Prostate gland (tissue), 2 donors: Measurements from ENCODE around the gene SND1. TPM values are rescaled to one million over a fixed set of nuclear protein-coding genes. Genes with fewer than 3 reads are reported as not detected.
"Not testable (repeated sequence)": the region's sequence is repeated elsewhere in the genome, so short reads cannot be mapped to it uniquely, and the experiment has no call there.

ENCODE experiments used
- DNase-seq: peaks from one replicate; pipeline ENCODE4 v3.0.0-alpha.2; 2019; ENCODE audit warnings: low spot score
- H3K27ac ChIP-seq, 2 donors: fragments of 200-600 bp; sonication (generic); 2 replicates each; pipeline ENCODE4 v1.5.1; 2017 to 2019
- H3K27me3 ChIP-seq: fragments of 200-600 bp; sonication (generic); replicated peaks from 2 replicates; pipeline ENCODE4 v1.5.1; 2019; ENCODE audit not compliant: insufficient read depth
- H3K36me3 ChIP-seq, 2 donors: fragments of 200-600 bp; sonication (generic); 1 replicate in 1 of 2; 2 replicates in 1 of 2; pipeline versions ENCODE4 v1.5.1 to v1.8.1; 2017 to 2019
- H3K4me1 ChIP-seq: fragments of 200-600 bp; sonication (generic); replicated peaks from 2 replicates; pipeline ENCODE4 v1.5.1; 2019
- H3K4me3 ChIP-seq, 2 donors: fragments of 200-600 bp; sonication (generic); 2 replicates each; pipeline ENCODE4 v1.5.1; 2017 to 2019
- H3K9me3 ChIP-seq: fragments of 200-600 bp; sonication (generic); 2 replicates; pipeline ENCODE4 v1.5.1; 2017
- POLR2A ChIP-seq: fragments of 450-650 bp; IDR thresholded peaks from one replicate; pipeline ENCODE4 v1.6.1; 2016; ENCODE audit warnings: antibody characterized with exemption, mild to moderate bottlenecking
- POLR2AphosphoS5 ChIP-seq: sonication (generic); formaldehyde crosslinking; IDR thresholded peaks from one replicate; pipeline ENCODE4 v1.6.1; 2017; ENCODE audit warnings: antibody characterized with exemption
- WGBS: methylation state at CpG from one replicate; pipeline ENCODE4 v1.1.5; 2018; 5-methylcytosine and 5-hydroxymethylcytosine counted together
- intact Hi-C: fragments of 100-400 bp; cut with DNase I; formaldehyde crosslinking; loops from one replicate; pipeline ENCODE4 v1.14.2; 2022
- total RNA-seq, 2 donors: library from RNA; depleted of rRNA; stranded (reverse); fragments of >200 nt; gene quantifications; one replicate each; pipeline ENCODE4 v1.1.0, GENCODE V29; 2016
- TF ChIP-seq, protein P1 (sequence below), 4 experiments: fragments of 200-600 bp in 2 of 4; fragments of 450-650 bp in 2 of 4; sonication (generic) in 2 of 4; IDR thresholded peaks; 1 replicate in 3 of 4; 2 replicates in 1 of 4; pipeline ENCODE4 v1.5.1; 2016 to 2019; ENCODE audit warnings: antibody characterized with exemption in 4 of 4, mild to moderate bottlenecking in 2 of 4, moderate library complexity in 2 of 4

Gene SND1
- total RNA-seq, 2 donors from 2014 or later = 175 to 190 TPM

DNA sequence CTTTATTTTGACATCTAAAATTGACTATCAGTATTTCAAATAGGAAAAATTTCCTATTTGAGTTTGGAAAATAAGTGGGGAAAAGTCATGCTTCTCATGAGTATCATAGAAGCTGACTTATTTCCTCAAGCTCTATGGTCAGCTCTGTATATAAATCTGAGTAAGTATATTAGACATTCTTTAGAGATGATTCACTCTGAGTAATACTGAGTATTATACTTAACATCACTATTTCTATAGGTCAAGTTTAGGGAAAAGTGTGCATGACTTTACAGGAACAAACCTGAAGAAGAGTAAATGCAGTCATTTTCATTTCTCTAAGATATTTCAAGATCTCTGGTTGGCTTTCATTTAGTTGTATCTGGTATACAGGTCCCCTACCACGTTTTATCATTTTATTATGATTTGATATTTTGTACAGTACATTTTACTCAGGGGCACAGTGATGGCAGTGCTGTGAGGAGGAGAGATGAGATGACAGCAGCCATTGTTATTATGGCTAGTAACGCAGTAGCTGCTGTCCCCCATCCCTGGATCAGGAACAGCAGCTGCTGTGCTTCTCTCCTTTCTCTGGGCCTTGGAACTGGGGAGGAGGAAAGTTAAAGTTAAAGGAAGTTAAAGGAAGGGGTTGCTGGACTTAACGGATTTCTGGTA is 15.2 kb downstream of the SND1 start:
- Histone ChIP-seq H3K27me3 (no peaks in the 10 kb centered on the region), H3K9me3 (no peaks in the 10 kb centered on the region), H3K4me1 (peaks cover 14% of the 10 kb centered on the region), H3K27ac (no peak overlapping the region), H3K36me3 (no peaks in the 10 kb centered on the region), H3K4me3 (no peak overlapping the region)
- no peak for TF ChIP-seq POLR2A
- TF ChIP-seq POLR2AphosphoS5 = no peak
- TF ChIP-seq, protein P1, sequence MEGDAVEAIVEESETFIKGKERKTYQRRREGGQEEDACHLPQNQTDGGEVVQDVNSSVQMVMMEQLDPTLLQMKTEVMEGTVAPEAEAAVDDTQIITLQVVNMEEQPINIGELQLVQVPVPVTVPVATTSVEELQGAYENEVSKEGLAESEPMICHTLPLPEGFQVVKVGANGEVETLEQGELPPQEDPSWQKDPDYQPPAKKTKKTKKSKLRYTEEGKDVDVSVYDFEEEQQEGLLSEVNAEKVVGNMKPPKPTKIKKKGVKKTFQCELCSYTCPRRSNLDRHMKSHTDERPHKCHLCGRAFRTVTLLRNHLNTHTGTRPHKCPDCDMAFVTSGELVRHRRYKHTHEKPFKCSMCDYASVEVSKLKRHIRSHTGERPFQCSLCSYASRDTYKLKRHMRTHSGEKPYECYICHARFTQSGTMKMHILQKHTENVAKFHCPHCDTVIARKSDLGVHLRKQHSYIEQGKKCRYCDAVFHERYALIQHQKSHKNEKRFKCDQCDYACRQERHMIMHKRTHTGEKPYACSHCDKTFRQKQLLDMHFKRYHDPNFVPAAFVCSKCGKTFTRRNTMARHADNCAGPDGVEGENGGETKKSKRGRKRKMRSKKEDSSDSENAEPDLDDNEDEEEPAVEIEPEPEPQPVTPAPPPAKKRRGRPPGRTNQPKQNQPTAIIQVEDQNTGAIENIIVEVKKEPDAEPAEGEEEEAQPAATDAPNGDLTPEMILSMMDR (IDR thresholded peaks at IDR 0.05) = no peak
- no peak for DNase-seq
- intact Hi-C loops = no loop called here
- WGBS = 84% methylated on average over 3 of the region's 3 CpGs

DNA sequence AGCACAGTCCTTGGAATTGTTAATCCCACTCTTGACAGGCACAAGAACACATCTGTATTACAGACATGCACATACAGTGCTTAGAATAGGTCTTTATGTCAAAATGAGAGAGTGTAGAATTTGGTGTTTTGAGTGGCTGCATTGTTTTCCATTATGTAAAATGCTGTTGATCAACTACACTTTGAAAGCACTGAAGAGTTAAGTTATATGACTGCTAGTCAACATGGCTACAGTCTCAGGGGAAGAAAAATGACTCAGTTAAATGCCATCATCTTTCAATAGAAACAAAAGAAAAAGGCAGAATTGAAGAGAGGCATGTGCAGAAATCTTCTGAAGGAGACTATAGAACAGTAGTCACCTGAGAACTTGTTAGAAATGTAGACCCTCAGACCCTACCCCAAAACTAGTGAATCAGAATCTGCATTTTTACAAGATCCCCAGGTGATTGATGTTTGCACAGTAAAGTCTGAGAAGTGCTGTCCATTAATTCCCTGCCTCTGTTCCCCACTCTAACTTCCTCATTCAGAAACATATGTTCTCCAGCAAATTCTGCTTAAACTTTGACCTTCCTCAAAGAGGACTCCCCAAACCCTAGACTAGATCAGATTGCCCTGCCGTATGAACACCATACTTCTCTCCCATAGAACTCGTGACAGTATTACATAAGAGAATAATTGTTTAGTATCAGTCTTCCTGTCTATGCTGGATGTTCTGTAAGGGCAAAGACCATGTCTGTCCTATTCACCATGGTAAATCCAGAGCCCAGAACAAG is 16.0 kb downstream of the SND1 start:
- intact Hi-C loops = no loop called here
- Histone ChIP-seq H3K4me1 (peaks cover 14% of the 10 kb centered on the region), H3K36me3 (no peaks in the 10 kb centered on the region), H3K27ac (no peak overlapping the region), H3K9me3 (no peaks in the 10 kb centered on the region), H3K27me3 (no peaks in the 10 kb centered on the region), H3K4me3 (no peak overlapping the region)
- DNase-seq = no peak
- WGBS = 91% methylated on average over 2 of the region's 2 CpGs
- TF ChIP-seq, protein P1 (IDR thresholded peaks at IDR 0.05) = no peak
- TF ChIP-seq POLR2A (no peak), POLR2AphosphoS5 (no peak)

DNA sequence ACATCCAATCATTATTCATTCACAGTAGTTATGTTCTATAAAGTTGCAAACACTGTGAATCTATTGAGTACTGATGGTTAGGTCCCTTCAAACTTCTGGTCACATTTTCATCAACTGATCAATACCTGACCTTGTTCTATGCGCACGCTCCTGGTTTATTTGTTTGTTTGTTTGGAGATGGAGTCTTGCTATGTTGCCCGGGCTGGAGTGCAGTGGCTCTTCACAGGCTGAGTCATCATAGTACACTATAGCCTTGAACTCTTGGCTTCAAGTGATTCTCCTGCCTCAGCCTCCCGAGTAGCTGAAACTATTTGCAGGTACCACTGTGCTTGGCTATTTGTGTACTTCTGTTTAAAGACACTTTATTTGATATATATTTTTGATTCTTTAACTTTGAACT is 19.3 kb downstream of the SND1 start:
- H3K36me3 ChIP-seq = no peaks in the 10 kb centered on the region
- H3K4me3 ChIP-seq = no peak overlapping the region
- no peak for DNase-seq
- WGBS = 72% methylated on average over 4 of the region's 4 CpGs
- H3K27me3 ChIP-seq = no peaks in the 10 kb centered on the region
- TF ChIP-seq, protein P1 (IDR thresholded peaks at IDR 0.05) = no peak
- no peak for TF ChIP-seq POLR2AphosphoS5
- TF ChIP-seq POLR2A = no peak
- no peak overlapping the region for H3K27ac ChIP-seq
- no peaks in the 10 kb centered on the region for H3K9me3 ChIP-seq
- intact Hi-C loops = no loop called here
- H3K4me1 ChIP-seq = peaks cover 10% of the 10 kb centered on the region

DNA sequence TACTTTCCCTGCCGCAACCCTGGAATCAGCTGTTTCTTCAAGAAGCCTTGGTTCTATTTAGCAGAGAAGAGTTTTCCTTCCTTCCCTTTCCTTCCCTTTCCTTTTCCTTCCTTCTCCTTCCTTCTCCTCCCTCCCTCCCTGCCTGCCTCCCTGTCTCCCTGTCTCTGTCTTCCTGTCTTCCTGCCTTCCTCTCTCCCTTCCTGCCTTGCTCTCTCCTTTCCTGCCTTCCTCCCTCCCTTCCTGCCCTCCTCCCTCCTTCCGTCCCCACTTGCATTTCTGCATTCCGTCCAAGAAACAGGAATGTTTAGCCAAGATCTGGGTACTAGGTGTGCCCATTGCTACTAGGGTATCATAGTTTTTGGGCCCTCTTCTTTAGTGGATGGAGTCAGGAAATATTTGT is 21.9 kb downstream of the SND1 start:
- H3K36me3 ChIP-seq = no peaks in the 10 kb centered on the region
- H3K9me3 ChIP-seq = no peaks in the 10 kb centered on the region
- intact Hi-C loops = no loop called here
- no peak overlapping the region for H3K27ac ChIP-seq
- H3K27me3 ChIP-seq = no peaks in the 10 kb centered on the region
- DNase-seq = no peak
- WGBS = 19% methylated on average over 3 of the region's 3 CpGs
- TF ChIP-seq POLR2AphosphoS5 (no peak), POLR2A (no peak)
- TF ChIP-seq, protein P1 (IDR thresholded peaks at IDR 0.05) = no peak
- H3K4me1 ChIP-seq = no peaks in the 10 kb centered on the region
- no peak overlapping the region for H3K4me3 ChIP-seq

DNA sequence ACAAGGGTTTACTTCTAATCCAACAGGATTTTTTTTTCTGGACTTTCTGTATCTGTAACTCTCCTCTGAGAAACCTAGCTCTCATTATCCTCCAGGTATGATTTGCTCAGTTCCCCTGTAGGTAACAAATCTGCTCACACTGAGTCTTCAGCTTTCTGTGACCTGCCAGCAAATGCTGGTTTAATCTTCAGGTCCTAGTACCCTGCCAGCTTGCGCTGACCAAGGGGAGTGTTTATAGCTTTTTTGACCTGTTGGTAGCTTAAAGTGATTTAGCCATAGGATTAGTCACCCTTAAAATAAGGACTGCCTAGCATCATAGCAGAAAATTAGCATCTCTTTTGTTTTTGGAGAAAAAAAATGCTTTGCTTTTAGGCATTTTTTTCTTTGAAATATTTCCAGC is 22.4 kb downstream of the SND1 start:
- 88% methylated on average over 1 of the region's 1 CpG for WGBS
- no peaks in the 10 kb centered on the region for H3K27me3 ChIP-seq
- no peak for DNase-seq

DNA sequence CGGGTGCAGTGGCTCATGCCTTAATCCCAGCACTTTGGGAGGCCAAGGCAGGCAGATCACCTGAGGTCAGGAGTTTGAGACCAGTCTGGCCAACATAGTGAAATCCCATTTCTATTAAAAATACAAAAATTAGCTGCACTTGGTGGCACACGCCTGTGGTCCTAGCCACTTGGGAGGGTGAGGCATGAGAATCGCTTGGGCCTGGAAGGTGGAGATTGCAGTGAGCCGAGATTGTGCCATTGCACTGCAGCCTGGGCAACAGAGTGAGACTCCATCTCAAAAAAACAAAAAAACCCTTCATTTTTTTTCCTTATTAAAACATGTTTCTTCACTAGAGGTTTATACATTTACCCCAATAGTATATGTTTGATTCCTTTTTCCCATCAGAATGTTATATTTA is 22.9 kb downstream of the SND1 start:
- H3K27ac ChIP-seq, intact Hi-C loops, DNase-seq, H3K9me3 ChIP-seq, H3K4me3 ChIP-seq, H3K27me3 ChIP-seq, H3K4me1 ChIP-seq, H3K36me3 ChIP-seq: not testable (repeated sequence)
- 80% methylated on average over 4 of the region's 4 CpGs for WGBS

More for the DNA sequence above, 22.4 kb downstream of the SND1 start:
- no peak overlapping the region for H3K4me3 ChIP-seq
- intact Hi-C loops = no loop called here
- no peak for TF ChIP-seq POLR2AphosphoS5
- TF ChIP-seq POLR2A = no peak
- TF ChIP-seq, protein P1 (IDR thresholded peaks at IDR 0.05) = no peak
- no peaks in the 10 kb centered on the region for H3K9me3 ChIP-seq
- no peaks in the 10 kb centered on the region for H3K4me1 ChIP-seq
- H3K36me3 ChIP-seq = no peaks in the 10 kb centered on the region
- H3K27ac ChIP-seq = no peak overlapping the region
